ENCODE data around the gene PCSK2. TPM values are rescaled to one million over a fixed set of nuclear protein-coding genes. Genes with fewer than 3 reads are reported as not detected.

PCSK2 gene
- total RNA-seq, 4 donors from 2014 or later, result 0.63 TPM; not detected in 3

- ATAC-seq (ENCODE audit: low FRiP score) (no peak), DNase-seq (ENCODE audit: low spot score) (no peak)
- TF ChIP-seq CTCF (IDR thresholded peaks at IDR 0.05), result no peak
These were observed 274.9 kb downstream of the PCSK2 start for GRCh38 chr20:17501701-17502100.

GRCh38 chr20:17502105-17502504 is 275.3 kb downstream of the PCSK2 start:
- no peak for DNase-seq (ENCODE audit: low spot score)
- TF ChIP-seq CTCF (IDR thresholded peaks at IDR 0.05), result no peak
- no peak for ATAC-seq (ENCODE audit: low FRiP score)

GRCh38 chr20:17503301-17504065 is 276.6 kb downstream of the PCSK2 start:
- ATAC-seq (ENCODE audit: low FRiP score) (no peak), DNase-seq (ENCODE audit: low spot score) (no peak)
- TF ChIP-seq CTCF (IDR thresholded peaks at IDR 0.05), result no peak

GRCh38 chr20:17504066-17504897 is 277.4 kb downstream of the PCSK2 start:
- ATAC-seq (ENCODE audit: low FRiP score) (no peak), DNase-seq (ENCODE audit: low spot score) (no peak)
- no peak for TF ChIP-seq CTCF (IDR thresholded peaks at IDR 0.05)

- no peak for DNase-seq (ENCODE audit: low spot score)
- peak; percentile 63 for ATAC-seq (ENCODE audit: low FRiP score)
These were observed 278.2 kb downstream of the PCSK2 start for GRCh38 chr20:17504898-17505635.

More at GRCh38 chr20:17504898-17505635, 278.2 kb downstream of the PCSK2 start:
- no peak for TF ChIP-seq CTCF (IDR thresholded peaks at IDR 0.05)

All from omental fat pad (tissue), 4 donors.